Stimulated activated CD8-positive, alpha-beta memory T cell treated with anti-CD3 and anti-CD28 coated beads, Interleukin-4, amount 100 ng/mL, for 48 hours (primary cell): ENCODE data around the gene TEX51.

Experiments used
- DNase-seq: peaks from one replicate; pipeline ENCODE4 v3.0.0-alpha.2; 2020

Gene TEX51

GRCh38 chr2:126894082-126894481 lies 4.6 kb upstream of the TEX51 start:
- peak; percentile 18 for DNase-seq

- DNase-seq: peak; percentile 8
Measured at GRCh38 chr2:126894585-126895182, 4.0 kb upstream of the TEX51 start.

GRCh38 chr2:126895336-126895735 lies 3.4 kb upstream of the TEX51 start:
- peak; percentile 10 for DNase-seq

- no peak for DNase-seq
Measured at GRCh38 chr2:126896471-126896870, 2.2 kb upstream of the TEX51 start.

- no peak for DNase-seq
Measured at GRCh38 chr2:126899616-126900185, 1.0 kb downstream of the TEX51 start.

GRCh38 chr2:126900646-126901319 lies 2.1 kb downstream of the TEX51 start:
- DNase-seq: no peak

- DNase-seq: no peak
Measured at GRCh38 chr2:126901459-126901858, 2.8 kb downstream of the TEX51 start.

- no peak for DNase-seq
Measured at GRCh38 chr2:126902152-126902835, 3.6 kb downstream of the TEX51 start.

GRCh38 chr2:126902859-126903258 lies 4.2 kb downstream of the TEX51 start:
- peak; percentile 2 for DNase-seq

- DNase-seq: peak; percentile 5
Measured at GRCh38 chr2:126905991-126906390, 7.3 kb downstream of the TEX51 start.

- peak; percentile 8 for DNase-seq
Measured at GRCh38 chr2:126906781-126907180, 8.1 kb downstream of the TEX51 start.

- DNase-seq: peak; percentile 18
Measured at GRCh38 chr2:126907671-126908070, 9.0 kb downstream of the TEX51 start.

- peak; percentile 12 for DNase-seq
Measured at GRCh38 chr2:126908721-126909177, 10.1 kb downstream of the TEX51 start.

- DNase-seq: no peak
Measured at GRCh38 chr2:126909366-126909765, 10.7 kb downstream of the TEX51 start.

- no peak for DNase-seq
Measured at GRCh38 chr2:126909781-126910180, 11.1 kb downstream of the TEX51 start.

- DNase-seq: no peak
Measured at GRCh38 chr2:126910637-126911036, 11.9 kb downstream of the TEX51 start.

- peak; percentile 11 for DNase-seq
Measured at GRCh38 chr2:126911111-126911796, 12.6 kb downstream of the TEX51 start.

- DNase-seq: no peak
Measured at GRCh38 chr2:126912201-126912600, 13.5 kb downstream of the TEX51 start.

- no peak for DNase-seq
Measured at GRCh38 chr2:126913329-126913728, 14.6 kb downstream of the TEX51 start.

GRCh38 chr2:126913881-126914615 lies 15.4 kb downstream of the TEX51 start:
- DNase-seq: no peak

- DNase-seq: no peak
Measured at GRCh38 chr2:126914811-126915500, 16.3 kb downstream of the TEX51 start.

- no peak for DNase-seq
Measured at GRCh38 chr2:126915903-126916302, 17.2 kb downstream of the TEX51 start.
